ENCODE measurements around the gene UQCC2. TPM values are rescaled to one million over a fixed set of nuclear protein-coding genes. Genes with fewer than 3 reads are reported as not detected.

UQCC2 gene
- total and polyA plus RNA-seq, 4 donors: 6.8 to 75.9 (median 22.4) TPM

DNA sequence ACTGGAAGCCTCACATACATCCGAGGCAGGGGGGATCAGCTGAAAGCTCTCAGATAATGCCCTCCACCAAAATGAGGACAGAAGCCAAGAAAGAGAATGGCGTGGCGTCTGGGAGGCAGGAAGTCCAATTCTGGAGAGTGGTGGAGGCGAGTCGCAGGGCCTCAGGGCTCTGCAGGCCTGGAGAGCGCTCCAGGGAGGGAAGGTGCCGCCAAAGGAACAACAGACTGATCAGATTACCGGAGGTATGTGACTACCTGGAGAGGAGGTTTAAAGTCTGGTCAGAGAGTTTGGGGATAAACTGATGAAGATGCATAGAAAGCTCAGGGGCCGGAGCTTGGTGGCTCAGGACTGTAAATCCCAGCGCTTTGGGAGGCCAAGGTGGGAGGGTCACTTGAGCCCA, 46.4 kb upstream of the UQCC2 start:
- H3K9me3 ChIP-seq (ENCODE audit: control insufficient read depth in 4 of 4, low read length in 3 of 4): no peaks in the 10 kb centered on the region
- no peak for DNase-seq (ENCODE audit: low spot score)
- H3K4me3 ChIP-seq (ENCODE audit: low read depth in 1 of 3, low read length in 3 of 3): no peak overlapping the region
- H3K36me3 ChIP-seq (ENCODE audit: control insufficient read depth in 4 of 4, insufficient read depth in 3 of 4, low read depth in 1 of 4, low read length in 3 of 4): no peaks in the 10 kb centered on the region
- TF ChIP-seq GABPA (IDR thresholded peaks at IDR 0.05 in 1 of 2, conservative IDR thresholded peaks at IDR 0.05 in 1 of 2) (no peak), JUND (IDR thresholded peaks at IDR 0.05) (no peak), RXRA (IDR thresholded peaks at IDR 0.05) (no peak), FOXA1 (IDR thresholded peaks at IDR 0.05) (no peak), SP1 (IDR thresholded peaks at IDR 0.05) (no peak), TAF1 (conservative IDR thresholded peaks at IDR 0.05) (no peak), HNF4G (IDR thresholded peaks at IDR 0.05) (no peak), YY1 (IDR thresholded peaks at IDR 0.05) (no peak), HNF4A (conservative IDR thresholded peaks at IDR 0.05) (no peak)
- TF ChIP-seq, protein P1, sequence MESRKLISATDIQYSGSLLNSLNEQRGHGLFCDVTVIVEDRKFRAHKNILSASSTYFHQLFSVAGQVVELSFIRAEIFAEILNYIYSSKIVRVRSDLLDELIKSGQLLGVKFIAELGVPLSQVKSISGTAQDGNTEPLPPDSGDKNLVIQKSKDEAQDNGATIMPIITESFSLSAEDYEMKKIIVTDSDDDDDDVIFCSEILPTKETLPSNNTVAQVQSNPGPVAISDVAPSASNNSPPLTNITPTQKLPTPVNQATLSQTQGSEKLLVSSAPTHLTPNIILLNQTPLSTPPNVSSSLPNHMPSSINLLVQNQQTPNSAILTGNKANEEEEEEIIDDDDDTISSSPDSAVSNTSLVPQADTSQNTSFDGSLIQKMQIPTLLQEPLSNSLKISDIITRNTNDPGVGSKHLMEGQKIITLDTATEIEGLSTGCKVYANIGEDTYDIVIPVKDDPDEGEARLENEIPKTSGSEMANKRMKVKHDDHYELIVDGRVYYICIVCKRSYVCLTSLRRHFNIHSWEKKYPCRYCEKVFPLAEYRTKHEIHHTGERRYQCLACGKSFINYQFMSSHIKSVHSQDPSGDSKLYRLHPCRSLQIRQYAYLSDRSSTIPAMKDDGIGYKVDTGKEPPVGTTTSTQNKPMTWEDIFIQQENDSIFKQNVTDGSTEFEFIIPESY (IDR thresholded peaks at IDR 0.05): no peak
- TF ChIP-seq, protein P2, sequence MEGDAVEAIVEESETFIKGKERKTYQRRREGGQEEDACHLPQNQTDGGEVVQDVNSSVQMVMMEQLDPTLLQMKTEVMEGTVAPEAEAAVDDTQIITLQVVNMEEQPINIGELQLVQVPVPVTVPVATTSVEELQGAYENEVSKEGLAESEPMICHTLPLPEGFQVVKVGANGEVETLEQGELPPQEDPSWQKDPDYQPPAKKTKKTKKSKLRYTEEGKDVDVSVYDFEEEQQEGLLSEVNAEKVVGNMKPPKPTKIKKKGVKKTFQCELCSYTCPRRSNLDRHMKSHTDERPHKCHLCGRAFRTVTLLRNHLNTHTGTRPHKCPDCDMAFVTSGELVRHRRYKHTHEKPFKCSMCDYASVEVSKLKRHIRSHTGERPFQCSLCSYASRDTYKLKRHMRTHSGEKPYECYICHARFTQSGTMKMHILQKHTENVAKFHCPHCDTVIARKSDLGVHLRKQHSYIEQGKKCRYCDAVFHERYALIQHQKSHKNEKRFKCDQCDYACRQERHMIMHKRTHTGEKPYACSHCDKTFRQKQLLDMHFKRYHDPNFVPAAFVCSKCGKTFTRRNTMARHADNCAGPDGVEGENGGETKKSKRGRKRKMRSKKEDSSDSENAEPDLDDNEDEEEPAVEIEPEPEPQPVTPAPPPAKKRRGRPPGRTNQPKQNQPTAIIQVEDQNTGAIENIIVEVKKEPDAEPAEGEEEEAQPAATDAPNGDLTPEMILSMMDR (IDR thresholded peaks at IDR 0.05; ENCODE audit: low read depth, low read length, missing input control): no peak
- TF ChIP-seq, protein P3, sequence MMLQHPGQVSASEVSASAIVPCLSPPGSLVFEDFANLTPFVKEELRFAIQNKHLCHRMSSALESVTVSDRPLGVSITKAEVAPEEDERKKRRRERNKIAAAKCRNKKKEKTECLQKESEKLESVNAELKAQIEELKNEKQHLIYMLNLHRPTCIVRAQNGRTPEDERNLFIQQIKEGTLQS (IDR thresholded peaks at IDR 0.05): no peak
- TF ChIP-seq, protein P4, sequence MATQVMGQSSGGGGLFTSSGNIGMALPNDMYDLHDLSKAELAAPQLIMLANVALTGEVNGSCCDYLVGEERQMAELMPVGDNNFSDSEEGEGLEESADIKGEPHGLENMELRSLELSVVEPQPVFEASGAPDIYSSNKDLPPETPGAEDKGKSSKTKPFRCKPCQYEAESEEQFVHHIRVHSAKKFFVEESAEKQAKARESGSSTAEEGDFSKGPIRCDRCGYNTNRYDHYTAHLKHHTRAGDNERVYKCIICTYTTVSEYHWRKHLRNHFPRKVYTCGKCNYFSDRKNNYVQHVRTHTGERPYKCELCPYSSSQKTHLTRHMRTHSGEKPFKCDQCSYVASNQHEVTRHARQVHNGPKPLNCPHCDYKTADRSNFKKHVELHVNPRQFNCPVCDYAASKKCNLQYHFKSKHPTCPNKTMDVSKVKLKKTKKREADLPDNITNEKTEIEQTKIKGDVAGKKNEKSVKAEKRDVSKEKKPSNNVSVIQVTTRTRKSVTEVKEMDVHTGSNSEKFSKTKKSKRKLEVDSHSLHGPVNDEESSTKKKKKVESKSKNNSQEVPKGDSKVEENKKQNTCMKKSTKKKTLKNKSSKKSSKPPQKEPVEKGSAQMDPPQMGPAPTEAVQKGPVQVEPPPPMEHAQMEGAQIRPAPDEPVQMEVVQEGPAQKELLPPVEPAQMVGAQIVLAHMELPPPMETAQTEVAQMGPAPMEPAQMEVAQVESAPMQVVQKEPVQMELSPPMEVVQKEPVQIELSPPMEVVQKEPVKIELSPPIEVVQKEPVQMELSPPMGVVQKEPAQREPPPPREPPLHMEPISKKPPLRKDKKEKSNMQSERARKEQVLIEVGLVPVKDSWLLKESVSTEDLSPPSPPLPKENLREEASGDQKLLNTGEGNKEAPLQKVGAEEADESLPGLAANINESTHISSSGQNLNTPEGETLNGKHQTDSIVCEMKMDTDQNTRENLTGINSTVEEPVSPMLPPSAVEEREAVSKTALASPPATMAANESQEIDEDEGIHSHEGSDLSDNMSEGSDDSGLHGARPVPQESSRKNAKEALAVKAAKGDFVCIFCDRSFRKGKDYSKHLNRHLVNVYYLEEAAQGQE (IDR thresholded peaks at IDR 0.05): no peak
- no peaks in the 10 kb centered on the region for H3K27me3 ChIP-seq (ENCODE audit: control insufficient read depth in 4 of 4, insufficient read depth in 4 of 4, low read length in 3 of 4)
- peaks cover 8 to 34% (median 23%) of the 10 kb centered on the region in 4 donors for H3K4me1 ChIP-seq (ENCODE audit: control insufficient read depth in 4 of 4, insufficient read depth in 4 of 4, low read length in 3 of 4)
- 93% methylated on average over 10 of the region's 10 CpGs for WGBS
- H3K27ac ChIP-seq (ENCODE audit: low read depth in 1 of 2, low read length in 2 of 2): no peak overlapping the region
- H3K9ac ChIP-seq (ENCODE audit: low read depth in 1 of 2, low read length in 2 of 2): no peak overlapping the region

DNA sequence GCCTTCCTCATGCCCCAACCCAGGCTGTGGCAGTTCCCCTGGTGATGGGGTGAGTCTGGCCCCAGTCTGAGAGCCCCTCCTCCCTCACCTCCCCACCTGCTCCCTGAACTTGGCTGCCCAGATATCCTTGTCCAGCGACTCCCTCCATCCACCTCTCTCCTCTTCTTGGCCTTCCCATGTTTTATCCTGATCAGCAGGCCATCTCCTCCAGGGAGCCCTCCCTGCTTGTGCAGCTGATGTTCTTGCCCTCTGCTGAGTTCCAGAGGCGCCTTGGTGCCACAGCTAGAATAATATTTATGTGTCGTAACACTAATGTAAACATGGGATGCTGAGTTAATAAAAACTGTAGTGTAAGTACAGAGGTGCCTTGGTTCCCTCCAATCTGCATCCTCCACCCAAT, 45.6 kb upstream of the UQCC2 start:
- 86% methylated on average over 3 of the region's 3 CpGs for WGBS
- Histone ChIP-seq H3K27ac (ENCODE audit: low read depth in 1 of 2, low read length in 2 of 2) (no peak overlapping the region), H3K9ac (ENCODE audit: low read depth in 1 of 2, low read length in 2 of 2) (no peak overlapping the region), H3K36me3 (ENCODE audit: control insufficient read depth in 4 of 4, insufficient read depth in 3 of 4, low read depth in 1 of 4, low read length in 3 of 4) (no peaks in the 10 kb centered on the region), H3K9me3 (ENCODE audit: control insufficient read depth in 4 of 4, low read length in 3 of 4) (no peaks in the 10 kb centered on the region), H3K27me3 (ENCODE audit: control insufficient read depth in 4 of 4, insufficient read depth in 4 of 4, low read length in 3 of 4) (no peaks in the 10 kb centered on the region), H3K4me1 (ENCODE audit: control insufficient read depth in 4 of 4, insufficient read depth in 4 of 4, low read length in 3 of 4) (peaks cover 8 to 30% (median 20%) of the 10 kb centered on the region in 4 donors), H3K4me3 (ENCODE audit: low read depth in 1 of 3, low read length in 3 of 3) (no peak overlapping the region)
- TF ChIP-seq JUND (IDR thresholded peaks at IDR 0.05) (no peak), HNF4A (conservative IDR thresholded peaks at IDR 0.05) (no peak), HNF4G (IDR thresholded peaks at IDR 0.05) (no peak), YY1 (IDR thresholded peaks at IDR 0.05) (no peak), TAF1 (conservative IDR thresholded peaks at IDR 0.05) (no peak), RXRA (IDR thresholded peaks at IDR 0.05) (no peak)
- TF ChIP-seq, protein P3 (IDR thresholded peaks at IDR 0.05): no peak
- TF ChIP-seq, protein P5, sequence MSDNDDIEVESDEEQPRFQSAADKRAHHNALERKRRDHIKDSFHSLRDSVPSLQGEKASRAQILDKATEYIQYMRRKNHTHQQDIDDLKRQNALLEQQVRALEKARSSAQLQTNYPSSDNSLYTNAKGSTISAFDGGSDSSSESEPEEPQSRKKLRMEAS (IDR thresholded peaks at IDR 0.05): no peak
- TF ChIP-seq, protein P4 (IDR thresholded peaks at IDR 0.05): no peak
- no peak for DNase-seq (ENCODE audit: low spot score)

All from liver (tissue), 9 donors.